OCI-LY7 (cell line): ENCODE measurements around the gene PTPRM.

Experiments
- CTCF ChIP-seq: fragments of 200-600 bp; sonication (generic); conservative IDR thresholded peaks from 2 replicates; pipeline ENCODE4 v1.5.1; 2014; ENCODE audit warnings: mild to moderate bottlenecking, antibody characterized with exemption, low read length, moderate library complexity, mixed read lengths
- EZH2phosphoT487 ChIP-seq: fragments of 200-600 bp; sonication (generic); IDR thresholded peaks from 2 replicates; pipeline ENCODE4 v1.6.1; 2018; ENCODE audit warnings: low read depth, borderline replicate concordance, mild to moderate bottlenecking, mixed run types, antibody characterized with exemption, low read length, moderate library complexity, mixed read lengths

DNA sequence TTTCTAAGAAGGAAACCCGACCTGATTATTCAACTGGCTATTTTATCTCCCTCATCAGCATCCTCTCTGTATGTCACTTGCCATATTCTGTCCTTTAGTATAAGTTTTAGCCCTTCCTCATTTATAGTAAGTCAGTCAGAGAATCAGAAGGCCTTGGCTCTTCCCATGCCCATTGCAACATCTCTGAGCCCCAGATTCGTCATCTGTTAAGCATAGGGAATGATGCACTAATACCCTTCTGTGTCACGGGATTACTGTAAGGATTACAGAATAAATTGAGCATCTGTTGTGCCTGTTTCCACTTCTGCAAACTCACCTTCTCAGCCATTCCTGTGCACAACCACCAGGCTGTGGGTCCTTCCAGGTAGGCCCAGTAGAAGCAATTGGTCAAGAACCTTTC is 784.0 kb downstream of the PTPRM start:
- TF ChIP-seq CTCF (no peak), EZH2phosphoT487 (no peak)
